ENCODE measurements around the gene GPR84.

Gene GPR84

DNA sequence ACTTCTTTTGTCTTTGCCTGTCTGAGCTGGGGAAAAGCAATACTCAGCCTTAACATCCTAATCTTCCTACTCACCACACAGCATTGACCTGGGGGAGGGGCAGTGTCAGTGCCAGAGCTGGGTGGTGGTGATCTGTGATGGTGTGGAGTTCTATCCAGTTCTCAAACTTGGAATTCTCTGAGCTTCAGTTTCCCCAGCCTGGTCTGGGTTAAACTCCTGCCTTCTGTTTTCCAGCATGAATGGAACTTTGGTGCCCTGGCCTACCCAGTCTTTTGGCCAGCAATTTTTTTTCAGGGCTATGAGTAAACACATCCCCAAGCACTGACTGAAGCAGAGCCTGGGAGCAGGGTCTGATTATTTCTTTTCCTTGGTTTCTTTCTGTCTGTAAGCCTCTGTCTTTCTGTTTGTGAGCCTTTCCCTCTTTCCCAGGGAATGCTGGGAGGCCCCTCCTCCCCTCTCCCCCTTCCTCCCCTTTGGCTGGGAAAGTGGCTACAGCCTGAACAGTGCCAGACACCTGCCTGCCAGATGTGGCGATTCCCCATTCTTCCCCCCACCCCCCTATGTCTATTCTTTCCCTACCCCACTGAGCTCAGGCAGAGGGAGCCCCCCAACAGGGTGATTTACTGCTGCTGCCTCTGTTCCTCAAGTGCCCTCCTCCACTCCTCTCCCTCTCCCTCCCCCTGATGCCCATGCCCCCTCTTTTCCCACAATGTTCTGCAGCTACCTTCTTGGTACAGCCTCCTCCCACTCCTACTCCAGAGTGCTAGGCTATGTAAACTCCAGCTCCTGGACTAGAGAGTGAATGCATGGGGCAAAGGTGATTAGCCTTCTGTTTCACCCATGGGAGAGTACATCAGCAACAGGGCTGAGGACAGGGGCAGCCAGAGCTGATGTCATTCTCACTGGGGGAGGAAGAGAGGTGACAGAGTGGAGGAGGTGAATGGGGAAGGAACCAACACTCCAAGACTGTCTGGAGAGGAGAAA, 11.1 kb downstream of the GPR84 start:
- DNase-seq (ENCODE audit: low spot score in 2 of 2) (no peak), ATAC-seq (replicated peaks; ENCODE audit: extremely low read depth, poor library complexity, severe bottlenecking) (no peak)
- no peaks in the 10 kb centered on the region for H3K9me3 Mint-ChIP-seq
- peaks cover 30% of the 10 kb centered on the region for H3K36me3 Mint-ChIP-seq (ENCODE audit: insufficient read depth)
- peaks cover 5% of the 10 kb centered on the region for H3K4me1 Mint-ChIP-seq
- H3K4me3 Mint-ChIP-seq, result no peak overlapping the region
- H3K27ac Mint-ChIP-seq (ENCODE audit: low read depth), result no peak overlapping the region
- no peaks in the 10 kb centered on the region for H3K27me3 Mint-ChIP-seq

GRCh38 chr12:54352022-54352531, 12.2 kb downstream of the GPR84 start:
- peaks cover 37% of the 10 kb centered on the region for H3K36me3 Mint-ChIP-seq (ENCODE audit: insufficient read depth)
- no peak for DNase-seq (ENCODE audit: low spot score in 2 of 2)

GRCh38 chr12:54351341-54351740, 12.9 kb downstream of the GPR84 start:
- peaks cover 5% of the 10 kb centered on the region for H3K4me1 Mint-ChIP-seq
- H3K9me3 Mint-ChIP-seq, result no peaks in the 10 kb centered on the region
- no peak overlapping the region for H3K27ac Mint-ChIP-seq (ENCODE audit: low read depth)
- H3K27me3 Mint-ChIP-seq, result no peaks in the 10 kb centered on the region
- peaks cover 42% of the 10 kb centered on the region for H3K36me3 Mint-ChIP-seq (ENCODE audit: insufficient read depth)
- ATAC-seq (replicated peaks; ENCODE audit: extremely low read depth, poor library complexity, severe bottlenecking), result no peak
- DNase-seq (ENCODE audit: low spot score in 2 of 2), result no peak
- no peak overlapping the region for H3K4me3 Mint-ChIP-seq

More at GRCh38 chr12:54352022-54352531, 12.2 kb downstream of the GPR84 start:
- Mint-ChIP-seq H3K4me3 (peak overlapping the region; percentile 30), H3K4me1 (peaks cover 5% of the 10 kb centered on the region), H3K9me3 (no peaks in the 10 kb centered on the region), H3K27ac (ENCODE audit: low read depth) (no peak overlapping the region), H3K27me3 (no peaks in the 10 kb centered on the region)
- no peak for ATAC-seq (replicated peaks; ENCODE audit: extremely low read depth, poor library complexity, severe bottlenecking)

DNA sequence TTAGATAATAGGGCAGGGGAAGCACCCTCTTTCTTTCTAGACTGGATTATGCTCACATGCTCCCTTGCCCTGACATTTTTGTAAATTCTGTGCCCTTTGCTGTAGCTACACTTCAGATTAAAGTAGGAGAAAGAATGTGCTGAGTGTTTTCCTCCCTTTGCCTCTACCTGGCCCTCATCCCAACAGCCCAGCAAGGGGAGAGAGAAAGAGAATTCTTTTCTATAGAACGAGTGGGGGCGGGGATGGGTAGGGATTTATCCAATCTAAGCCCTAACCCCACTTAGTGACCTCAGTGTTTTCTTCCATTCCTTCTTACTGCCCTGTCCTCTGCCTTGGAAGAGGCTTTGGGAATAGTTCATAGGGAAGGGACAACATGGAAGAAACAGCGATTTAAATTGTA, 13.5 kb downstream of the GPR84 start:
- peaks cover 5% of the 10 kb centered on the region for H3K4me1 Mint-ChIP-seq
- DNase-seq (ENCODE audit: low spot score in 2 of 2) (no peak), ATAC-seq (replicated peaks; ENCODE audit: extremely low read depth, poor library complexity, severe bottlenecking) (no peak)
- H3K27ac Mint-ChIP-seq (ENCODE audit: low read depth), result no peak overlapping the region
- H3K9me3 Mint-ChIP-seq, result no peaks in the 10 kb centered on the region
- no peaks in the 10 kb centered on the region for H3K27me3 Mint-ChIP-seq
- H3K36me3 Mint-ChIP-seq (ENCODE audit: insufficient read depth), result peaks cover 46% of the 10 kb centered on the region
- H3K4me3 Mint-ChIP-seq, result no peak overlapping the region

DNA sequence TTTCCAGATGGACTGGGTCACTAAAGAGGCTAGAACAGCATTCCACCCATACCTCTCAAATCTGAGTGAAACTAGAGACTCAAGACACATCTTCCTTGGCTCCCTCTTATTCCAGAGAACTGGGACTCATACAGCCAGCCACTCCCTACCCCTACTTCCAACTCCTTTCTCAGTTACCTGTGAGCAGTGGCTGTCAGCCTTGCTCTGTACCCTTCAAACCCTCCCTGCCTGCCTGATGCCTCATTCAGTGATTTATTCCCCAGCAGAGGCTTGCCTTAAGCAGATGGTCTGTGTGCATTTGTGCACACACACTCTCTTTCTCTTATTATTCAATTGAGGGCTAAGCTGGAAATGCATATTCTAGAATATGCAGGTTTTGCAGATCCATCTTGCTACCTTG, 14.6 kb downstream of the GPR84 start:
- DNase-seq (ENCODE audit: low spot score in 2 of 2) (no peak), ATAC-seq (replicated peaks; ENCODE audit: extremely low read depth, poor library complexity, severe bottlenecking) (no peak)
- peaks cover 9% of the 10 kb centered on the region for H3K4me1 Mint-ChIP-seq
- no peaks in the 10 kb centered on the region for H3K9me3 Mint-ChIP-seq
- peaks cover 52% of the 10 kb centered on the region for H3K36me3 Mint-ChIP-seq (ENCODE audit: insufficient read depth)
- no peaks in the 10 kb centered on the region for H3K27me3 Mint-ChIP-seq
- no peak overlapping the region for H3K4me3 Mint-ChIP-seq
- H3K27ac Mint-ChIP-seq (ENCODE audit: low read depth), result no peak overlapping the region

DNA sequence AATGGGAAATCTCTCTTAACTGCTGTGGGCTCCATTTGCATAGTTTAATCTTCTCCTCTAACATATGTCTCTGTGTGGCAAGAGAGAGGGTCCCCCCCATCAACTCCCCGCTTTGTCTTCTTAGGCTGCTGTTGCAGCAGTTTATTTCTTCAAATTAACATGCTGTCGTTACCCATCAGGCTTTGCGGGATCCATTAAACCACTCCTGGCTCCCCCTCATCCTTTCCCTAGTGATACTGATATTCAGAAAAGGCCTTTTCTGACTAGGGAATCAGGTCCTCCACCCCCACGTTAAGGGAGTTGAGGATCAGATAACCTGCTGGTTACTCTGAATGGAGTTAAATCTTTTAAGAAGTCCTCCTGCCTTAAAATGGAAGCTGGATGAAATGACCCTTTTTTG, 15.2 kb downstream of the GPR84 start:
- Mint-ChIP-seq H3K36me3 (ENCODE audit: insufficient read depth) (peaks cover 56% of the 10 kb centered on the region), H3K27ac (ENCODE audit: low read depth) (no peak overlapping the region)
- DNase-seq (ENCODE audit: low spot score in 2 of 2), result no peak

GRCh38 chr12:54341378-54342300, 22.6 kb downstream of the GPR84 start:
- peaks cover 26% of the 10 kb centered on the region for H3K4me1 Mint-ChIP-seq
- ATAC-seq (replicated peaks; ENCODE audit: extremely low read depth, poor library complexity, severe bottlenecking) (no peak), DNase-seq (ENCODE audit: low spot score in 2 of 2) (no peak)
- H3K9me3 Mint-ChIP-seq, result no peaks in the 10 kb centered on the region
- no peak overlapping the region for H3K4me3 Mint-ChIP-seq
- no peaks in the 10 kb centered on the region for H3K27me3 Mint-ChIP-seq
- H3K36me3 Mint-ChIP-seq (ENCODE audit: insufficient read depth), result peaks cover 39% of the 10 kb centered on the region
- no peak overlapping the region for H3K27ac Mint-ChIP-seq (ENCODE audit: low read depth)

More for the DNA sequence above, 15.2 kb downstream of the GPR84 start:
- ATAC-seq (replicated peaks; ENCODE audit: extremely low read depth, poor library complexity, severe bottlenecking), result no peak
- Mint-ChIP-seq H3K27me3 (no peaks in the 10 kb centered on the region), H3K4me1 (peaks cover 9% of the 10 kb centered on the region), H3K9me3 (no peaks in the 10 kb centered on the region), H3K4me3 (no peak overlapping the region)

- Mint-ChIP-seq H3K9me3 (no peaks in the 10 kb centered on the region), H3K36me3 (ENCODE audit: insufficient read depth) (peaks cover 32% of the 10 kb centered on the region), H3K4me1 (peaks cover 33% of the 10 kb centered on the region), H3K27ac (ENCODE audit: low read depth) (no peak overlapping the region), H3K4me3 (no peak overlapping the region), H3K27me3 (no peaks in the 10 kb centered on the region)
- no peak for ATAC-seq (replicated peaks; ENCODE audit: extremely low read depth, poor library complexity, severe bottlenecking)
- DNase-seq (ENCODE audit: low spot score in 2 of 2), result no peak
Measured at GRCh38 chr12:54340846-54341245, 23.4 kb downstream of the GPR84 start.

DNA sequence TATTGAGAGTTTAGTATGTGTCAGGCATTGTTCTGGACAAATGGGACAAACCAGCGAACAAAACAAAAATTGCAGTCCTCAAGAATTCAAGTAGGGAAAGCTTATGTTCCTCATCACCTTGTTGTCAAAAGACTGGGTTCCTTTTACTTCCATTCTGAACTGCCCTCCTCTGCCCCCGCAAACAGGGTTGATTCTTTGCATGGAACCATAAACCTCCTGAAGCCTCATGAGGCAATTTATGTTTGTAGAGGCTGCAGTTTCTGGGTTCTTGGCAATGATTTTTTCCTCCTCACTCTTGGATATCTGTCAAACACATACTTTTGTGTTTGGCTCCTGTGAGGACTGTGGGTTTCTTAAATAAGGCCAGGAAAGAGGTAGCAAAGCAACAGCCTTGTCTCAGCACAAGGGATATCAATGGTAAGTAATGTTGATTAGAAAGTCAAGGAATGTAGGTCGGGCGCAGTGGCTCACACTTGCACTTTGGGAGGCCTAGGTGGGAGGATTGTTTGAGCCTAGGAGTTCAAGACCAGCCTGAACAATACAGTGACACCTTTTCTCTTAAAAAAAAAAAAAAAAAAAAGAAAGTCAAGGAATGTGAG, 25.5 kb downstream of the GPR84 start:
- Mint-ChIP-seq H3K36me3 (ENCODE audit: insufficient read depth) (peaks cover 20% of the 10 kb centered on the region), H3K27me3 (no peaks in the 10 kb centered on the region), H3K9me3 (no peaks in the 10 kb centered on the region), H3K4me3 (no peak overlapping the region), H3K4me1 (peaks cover 31% of the 10 kb centered on the region), H3K27ac (ENCODE audit: low read depth) (no peak overlapping the region)
- DNase-seq (ENCODE audit: low spot score in 2 of 2), result no peak
- ATAC-seq (replicated peaks; ENCODE audit: extremely low read depth, poor library complexity, severe bottlenecking), result no peak

GRCh38 chr12:54337854-54338650, 26.2 kb downstream of the GPR84 start:
- Mint-ChIP-seq H3K27ac (ENCODE audit: low read depth) (no peak overlapping the region), H3K36me3 (ENCODE audit: insufficient read depth) (peaks cover 13% of the 10 kb centered on the region), H3K9me3 (no peaks in the 10 kb centered on the region), H3K4me3 (no peak overlapping the region), H3K4me1 (peaks cover 31% of the 10 kb centered on the region), H3K27me3 (no peaks in the 10 kb centered on the region)
- DNase-seq (ENCODE audit: low spot score in 2 of 2) (no peak), ATAC-seq (replicated peaks; ENCODE audit: extremely low read depth, poor library complexity, severe bottlenecking) (no peak)

GRCh38 chr12:54337280-54337842, 26.9 kb downstream of the GPR84 start:
- DNase-seq (ENCODE audit: low spot score in 2 of 2), result no peak
- H3K27me3 Mint-ChIP-seq, result no peaks in the 10 kb centered on the region
- peaks cover 6% of the 10 kb centered on the region for H3K36me3 Mint-ChIP-seq (ENCODE audit: insufficient read depth)
- ATAC-seq (replicated peaks; ENCODE audit: extremely low read depth, poor library complexity, severe bottlenecking), result no peak
- peaks cover 31% of the 10 kb centered on the region for H3K4me1 Mint-ChIP-seq
- no peak overlapping the region for H3K4me3 Mint-ChIP-seq
- no peaks in the 10 kb centered on the region for H3K9me3 Mint-ChIP-seq
- H3K27ac Mint-ChIP-seq (ENCODE audit: low read depth), result no peak overlapping the region
